CD4-positive, alpha-beta T cell treated with Interleukin-17A for 1 hour (primary cell): ENCODE data around the gene IL11.
"Not testable (repeated sequence)": the region's sequence is repeated elsewhere in the genome, so short reads cannot be mapped to it uniquely, and the experiment has no call there.

Experiments used
- DNase-seq: peaks from one replicate; pipeline ENCODE4 v3.0.0-alpha.2; 2020

The IL11 gene

DNA sequence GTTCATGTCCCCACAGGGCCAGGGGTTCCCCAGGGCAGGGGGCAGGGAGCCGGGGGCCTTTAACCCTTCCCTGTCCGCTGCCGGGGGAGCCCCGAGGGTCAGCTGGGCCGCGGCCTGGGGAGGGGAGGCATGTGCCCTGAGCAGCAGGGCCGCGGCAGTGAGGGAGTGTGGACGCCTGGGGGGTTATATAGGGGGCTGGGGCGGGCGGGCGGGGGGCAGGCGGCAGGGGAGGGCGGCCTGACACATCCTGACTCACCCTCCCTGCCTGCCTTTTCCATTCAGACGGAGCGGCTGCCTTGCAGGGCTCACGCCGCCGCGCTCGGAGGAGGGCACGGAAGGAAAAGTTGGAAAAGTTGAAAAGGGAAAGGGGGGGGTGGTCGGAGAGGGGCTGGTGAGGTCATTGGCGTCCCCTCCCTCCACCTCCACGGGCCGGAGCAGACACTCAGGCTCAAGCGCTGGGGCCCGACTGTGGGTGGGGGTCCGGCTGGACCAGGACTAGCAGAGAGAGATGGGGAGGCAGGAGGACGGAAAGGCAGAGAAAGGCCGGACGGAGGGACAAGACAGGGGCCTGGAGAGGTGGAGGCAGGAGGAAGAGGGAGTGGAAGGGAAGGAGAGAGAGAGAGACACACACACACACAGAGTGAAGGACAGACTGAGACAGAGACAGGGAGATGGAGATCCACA is at the start of gene IL11:
Gene IL11, minus strand, starts transcription at position 159 of the 684 bp plus-strand sequence. Its CDS starts 153 bp downstream, at position 6.
- DNase-seq: no peak

DNA sequence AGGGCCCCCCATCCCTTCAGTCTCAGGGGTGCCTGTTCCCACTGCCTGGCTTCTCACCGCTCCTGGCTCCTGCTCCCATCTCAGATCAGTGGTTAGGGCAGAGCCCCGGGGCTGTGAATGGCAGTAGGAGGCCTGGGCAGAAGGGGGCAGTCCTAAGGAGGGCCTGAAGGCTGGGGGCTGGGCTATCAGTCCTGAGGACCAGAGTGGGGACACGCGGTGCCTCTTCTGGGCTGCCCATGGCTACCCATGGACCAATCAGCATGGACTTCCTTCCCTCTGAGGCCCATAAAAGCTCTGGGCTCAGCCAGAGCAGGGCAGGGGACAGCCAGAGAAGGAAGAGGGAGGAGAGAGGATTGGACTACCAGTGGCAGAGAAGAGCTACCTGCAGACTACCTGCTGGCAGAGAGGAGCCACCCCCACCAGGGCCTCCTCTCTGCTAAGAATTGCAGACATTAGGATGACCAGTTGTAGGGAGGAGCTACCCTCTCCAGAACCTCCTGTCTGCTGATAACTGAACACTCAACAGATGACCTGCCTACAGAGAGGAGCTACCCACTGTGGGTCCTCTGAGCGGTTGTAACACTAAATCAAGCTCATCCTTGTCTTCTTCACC is 49.5 kb upstream of the IL11 start:
- DNase-seq: no peak

DNA sequence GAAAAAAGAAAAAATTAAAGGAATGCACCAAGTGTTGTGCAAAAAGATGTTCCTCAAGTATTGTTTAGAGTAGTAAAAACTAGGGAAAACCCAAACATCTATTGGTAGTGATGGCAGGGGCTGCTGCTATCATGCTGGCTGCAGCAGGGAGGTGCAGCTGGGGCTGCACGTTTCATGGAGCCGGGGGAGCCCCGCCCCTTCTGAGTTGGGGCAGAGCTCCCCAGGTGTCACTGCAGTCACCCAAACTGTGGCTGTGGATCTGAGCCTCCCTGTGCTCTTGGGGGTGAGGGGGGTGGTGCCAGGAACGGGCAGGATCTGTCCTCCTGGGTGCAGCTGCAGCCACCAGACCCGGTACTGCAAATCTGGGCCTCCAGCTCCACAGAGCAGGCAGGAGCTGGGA is 48.8 kb upstream of the IL11 start:
- no peak for DNase-seq

DNA sequence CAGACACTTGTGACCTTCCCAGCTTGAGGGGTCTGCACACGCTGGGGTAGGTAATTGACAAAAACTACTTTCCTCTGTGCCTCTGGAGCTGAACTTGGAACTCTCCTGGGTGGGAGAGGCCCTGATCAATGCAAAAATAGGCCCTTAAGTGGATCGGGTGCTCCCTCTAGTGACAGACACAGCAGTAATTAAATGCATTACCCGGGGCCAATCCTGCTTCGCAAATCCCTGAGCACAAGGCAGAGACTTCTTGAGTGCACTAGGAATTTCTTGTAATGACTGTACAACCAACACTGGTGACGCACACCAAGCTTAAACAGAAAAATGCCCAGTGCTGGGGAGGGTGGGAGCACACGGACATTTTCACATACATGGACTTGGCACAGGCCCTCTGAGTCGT is 47.9 kb upstream of the IL11 start:
- peak; percentile 73 for DNase-seq

DNA sequence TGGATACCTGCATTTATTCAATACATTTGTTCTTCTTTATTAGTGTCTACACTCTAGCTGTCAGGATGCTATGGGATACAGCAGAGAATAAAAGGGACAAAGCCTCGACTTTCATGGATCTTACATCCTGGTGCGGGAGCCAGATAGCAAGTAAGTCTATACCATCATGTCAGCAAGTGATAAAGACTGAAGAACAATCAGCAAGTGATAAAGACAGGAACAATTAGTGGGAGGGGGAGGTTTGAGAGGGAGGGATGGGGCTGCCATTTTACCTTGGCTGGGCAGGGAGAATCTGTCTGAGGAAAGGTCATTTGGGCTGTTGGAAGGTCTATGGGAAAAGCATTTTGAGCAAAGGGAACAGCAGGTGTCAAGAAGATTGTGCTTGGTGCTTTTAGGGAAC is 39.9 kb upstream of the IL11 start:
- DNase-seq: no peak

DNA sequence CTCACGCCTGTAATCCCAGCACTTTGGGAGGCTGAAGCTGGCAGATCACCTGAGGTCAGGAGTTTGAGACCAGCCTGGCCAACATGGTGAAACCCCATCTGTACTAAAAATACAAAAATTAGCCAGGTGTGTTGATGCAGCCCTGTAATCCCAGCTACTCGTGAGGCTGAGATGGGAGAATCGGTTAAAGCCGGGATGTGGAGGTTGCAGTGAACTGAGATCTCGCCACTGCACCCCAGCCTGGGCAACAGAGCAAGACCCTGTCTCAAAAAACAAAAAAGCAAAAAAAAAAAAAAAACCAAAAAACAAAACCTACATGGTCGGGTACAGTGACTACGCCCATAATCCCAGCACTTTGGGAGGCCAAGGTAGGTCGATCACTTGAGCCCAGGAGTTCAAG is 38.9 kb upstream of the IL11 start:
- DNase-seq: not testable (repeated sequence)

DNA sequence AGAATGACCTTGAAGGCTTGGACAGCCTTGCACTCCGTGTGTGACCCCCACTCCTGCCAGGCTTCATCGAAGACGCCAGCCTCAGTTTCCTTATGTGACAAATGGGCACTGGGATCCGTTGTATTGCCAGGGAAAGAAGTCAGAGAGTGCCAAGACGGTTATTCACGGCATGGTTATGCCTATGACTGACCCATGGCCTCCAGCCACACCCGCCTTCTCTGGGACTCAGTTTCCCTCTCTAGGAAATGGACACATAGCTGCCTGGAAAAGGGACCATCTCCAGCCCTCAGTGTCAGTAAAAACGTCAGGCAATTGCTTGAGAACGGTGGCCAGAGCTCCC is 38.2 kb upstream of the IL11 start:
- no peak for DNase-seq

DNA sequence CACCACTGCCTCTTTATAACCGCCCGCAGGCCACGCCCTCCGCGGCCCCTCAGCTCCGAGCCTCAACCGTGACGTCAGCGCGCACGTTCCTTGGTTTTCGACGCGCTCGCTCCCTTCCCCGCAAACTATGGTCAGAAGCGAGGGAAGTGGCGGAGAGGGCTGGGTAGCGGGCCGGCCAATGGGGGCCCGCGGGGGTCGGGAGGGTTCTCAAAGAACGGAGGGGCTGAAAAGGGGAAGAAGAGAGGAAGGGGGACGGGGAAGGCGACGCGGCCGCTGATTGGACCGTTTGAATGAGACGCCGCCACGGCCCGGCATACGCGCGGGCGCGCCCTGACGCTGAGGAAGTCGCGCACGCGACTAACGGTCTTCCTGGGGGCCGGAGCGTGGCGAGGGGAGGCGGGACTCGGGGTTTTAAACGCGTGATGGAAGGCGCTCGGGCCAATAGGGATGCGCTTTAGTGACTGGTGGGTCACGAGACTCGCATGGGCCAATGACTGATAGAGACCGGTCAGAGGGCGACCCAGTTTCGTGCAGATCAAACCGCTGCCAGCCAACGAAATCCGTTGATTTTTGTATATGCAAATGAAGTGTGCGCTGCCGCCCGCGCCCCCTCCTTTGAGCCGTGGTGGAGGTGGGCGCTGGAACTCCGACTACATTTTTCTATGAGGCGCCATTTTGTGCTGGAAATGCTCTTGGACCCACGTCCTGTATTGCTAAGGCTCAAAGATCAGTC is 37.7 kb upstream of the IL11 start:
- DNase-seq: peak; percentile 99

DNA sequence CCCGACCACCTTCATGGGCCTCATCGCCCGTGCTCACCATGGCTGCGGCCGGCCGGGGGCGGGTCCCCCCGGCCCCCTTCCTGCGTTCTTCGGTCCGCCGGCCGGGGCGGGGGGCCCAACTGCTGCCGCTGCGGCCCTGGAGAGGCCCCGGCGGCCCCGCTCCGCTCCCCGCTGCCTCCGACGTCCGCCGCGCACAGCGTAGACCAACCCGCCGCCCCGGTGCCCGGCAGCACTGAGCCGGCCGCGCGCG is 37.2 kb upstream of the IL11 start, which contains the start of gene UBE2S:
Gene UBE2S, minus strand, starts transcription at position 239 of the 250 bp plus-strand sequence. Its CDS starts 199 bp downstream, at position 40.
- DNase-seq: not testable (repeated sequence)

DNA sequence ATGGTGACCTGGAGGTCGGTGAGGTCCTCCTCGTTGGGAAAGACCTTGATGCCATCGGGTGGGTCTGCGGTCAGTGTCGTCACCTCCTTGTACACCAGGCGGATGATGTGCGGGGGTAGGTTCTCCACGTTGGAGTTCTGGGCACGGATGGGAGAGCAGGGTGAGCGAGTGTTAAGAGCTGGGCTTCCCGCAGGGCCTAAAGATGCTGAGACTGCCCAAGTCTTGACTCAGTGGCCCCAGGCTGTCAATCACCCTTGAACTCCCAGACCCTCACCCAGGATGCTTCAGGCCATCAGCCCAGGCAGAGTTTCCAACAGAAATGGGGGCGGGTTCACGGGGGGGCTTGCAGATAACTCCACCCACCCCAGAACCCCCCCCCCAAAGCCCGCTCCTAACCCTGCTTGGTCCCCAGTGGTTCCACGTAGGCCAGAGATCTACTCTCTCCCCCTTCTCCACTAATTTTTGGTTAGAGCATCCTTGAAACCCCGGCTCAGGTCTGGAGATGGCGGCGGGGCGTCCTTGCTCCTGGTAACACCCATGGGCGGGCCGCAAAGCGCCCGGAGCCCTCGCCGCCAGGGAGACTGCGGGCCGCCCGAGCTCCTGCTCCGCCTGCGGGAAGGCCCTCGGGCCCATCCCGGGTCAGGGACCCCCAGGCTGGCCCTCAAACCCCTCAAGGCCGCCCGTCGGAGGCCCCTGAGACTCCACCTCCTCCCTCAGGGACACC is 36.7 kb upstream of the IL11 start:
- DNase-seq: peak; percentile 25

DNA sequence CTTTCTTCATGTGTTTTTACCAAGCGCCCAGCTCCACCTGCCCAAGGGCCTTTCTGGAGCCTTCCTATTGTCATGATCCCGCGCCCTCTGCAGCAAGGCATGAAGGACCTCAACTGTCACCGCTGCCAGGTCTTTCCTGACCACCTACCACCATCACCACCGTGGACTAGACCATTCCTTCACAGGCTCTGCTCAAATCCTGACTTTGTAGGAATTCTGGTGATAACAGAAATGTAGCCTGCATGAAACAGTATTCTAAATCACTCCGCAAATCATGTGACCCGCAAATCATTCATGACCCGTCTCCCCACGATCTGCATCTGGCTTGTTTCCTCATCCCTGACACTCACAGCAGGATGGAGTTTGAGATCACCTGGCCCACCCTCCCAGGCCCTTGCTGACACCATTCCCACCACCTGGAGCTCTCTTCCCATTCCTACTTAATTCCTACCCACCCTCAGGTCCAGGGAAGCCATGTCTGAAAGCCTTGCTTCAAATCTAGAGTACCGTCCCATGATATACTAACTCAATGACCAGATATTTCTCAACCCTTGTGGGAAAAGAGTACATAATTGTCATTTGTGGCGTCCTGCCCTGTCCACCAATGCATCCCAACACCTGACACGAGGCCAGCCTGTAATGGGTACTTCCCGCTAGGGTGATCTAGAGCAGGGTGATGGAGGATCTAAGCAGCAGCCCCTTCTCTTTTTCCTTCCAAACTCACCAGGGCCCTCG is 36.0 kb upstream of the IL11 start:
- no peak for DNase-seq

DNA sequence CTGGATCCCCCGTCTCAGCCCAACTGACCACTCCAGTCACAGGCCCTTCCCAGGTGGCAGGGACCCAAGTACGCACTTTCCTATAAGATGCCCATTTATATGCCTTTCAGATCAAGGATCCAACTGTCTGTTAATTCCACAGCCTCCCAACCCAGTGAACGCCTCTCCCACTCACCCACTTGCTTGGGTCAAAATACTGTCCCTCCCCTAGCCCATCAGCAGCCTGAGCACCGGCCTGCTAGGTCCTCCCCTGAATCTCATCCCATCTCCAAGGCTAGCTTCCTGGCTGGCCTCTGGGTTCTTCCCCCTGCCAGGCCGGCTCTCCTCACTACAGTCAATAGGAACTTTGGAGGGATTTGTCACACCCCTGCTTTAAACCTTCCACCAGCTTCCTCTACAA is 35.4 kb upstream of the IL11 start:
- DNase-seq: no peak

DNA sequence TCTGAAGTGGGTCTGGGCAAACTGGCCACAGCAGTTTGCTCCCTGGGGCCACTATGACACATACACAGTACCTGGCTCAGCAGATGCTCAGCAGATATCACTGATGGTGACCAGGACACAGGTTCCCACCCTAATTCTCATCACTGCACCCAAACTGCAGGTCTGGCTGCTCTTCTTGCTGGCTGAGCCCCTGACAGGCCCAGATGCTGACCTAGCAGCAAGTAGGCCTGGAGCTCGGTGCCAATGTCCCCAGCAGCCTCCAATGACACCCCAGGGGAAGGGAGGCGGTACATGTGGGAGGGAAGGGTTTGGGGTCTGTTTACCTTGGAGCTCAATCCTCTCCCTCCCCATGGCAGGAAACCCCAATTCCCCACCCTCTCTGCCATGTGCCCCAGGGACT is 32.2 kb upstream of the IL11 start:
- DNase-seq: no peak

DNA sequence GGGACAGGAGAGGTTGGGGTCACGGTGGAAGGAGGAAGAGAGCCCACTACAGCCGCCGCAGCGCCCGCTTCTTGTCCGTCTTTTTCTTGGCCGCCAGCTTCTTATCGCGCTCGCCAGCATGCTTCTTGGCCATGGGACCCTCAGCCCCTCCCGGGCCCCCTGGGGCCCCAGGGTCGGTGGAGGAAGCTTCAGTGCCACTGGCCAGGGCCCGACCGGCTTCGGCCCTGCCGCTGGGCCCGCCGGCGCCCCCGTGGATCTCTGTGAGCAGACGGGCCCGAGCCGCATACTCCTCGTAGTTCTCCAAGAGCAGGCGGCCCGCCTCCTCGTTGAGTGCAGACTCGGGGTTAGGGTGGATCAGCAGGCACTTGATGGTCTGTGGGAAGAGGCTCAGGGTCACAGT is 31.1 kb upstream of the IL11 start:
- not testable (repeated sequence) for DNase-seq

DNA sequence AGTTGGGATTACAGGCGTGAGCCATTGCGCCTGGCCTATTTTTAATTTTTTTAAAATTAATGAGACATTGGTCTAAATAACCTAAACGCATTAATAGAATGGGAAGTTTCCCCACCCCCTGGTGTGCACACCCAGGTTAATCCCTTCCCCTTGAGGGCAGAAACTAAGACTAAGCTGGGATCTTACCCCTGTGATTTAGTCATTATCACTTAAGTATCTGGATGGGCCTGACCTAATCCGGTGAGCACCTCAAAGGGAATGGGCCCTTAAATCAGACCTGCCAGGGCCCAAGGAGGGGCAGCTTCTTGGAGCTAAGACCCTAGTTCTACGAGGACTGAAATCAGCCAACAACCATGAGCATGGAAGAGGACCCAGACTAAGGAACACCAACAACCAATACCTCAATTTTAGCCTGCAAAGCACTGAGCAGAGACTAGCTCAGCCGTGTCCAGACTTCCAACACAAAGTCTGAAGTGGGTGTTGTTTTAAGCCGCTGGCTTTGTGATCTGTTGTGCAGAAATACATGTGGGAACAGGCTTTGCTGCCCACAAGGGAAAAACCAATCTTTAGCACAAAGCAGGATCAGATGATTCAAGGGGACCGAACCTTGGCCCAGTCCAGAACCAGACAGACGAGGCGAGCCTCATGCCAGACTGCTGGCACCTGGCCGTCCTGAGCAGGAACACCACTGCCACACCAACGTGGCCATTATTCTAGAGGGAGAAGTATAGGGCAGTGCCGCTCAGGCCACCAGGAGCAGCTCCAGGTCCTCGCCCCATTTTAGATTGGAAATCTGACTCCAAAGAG is 30.2 kb upstream of the IL11 start:
- no peak for DNase-seq

DNA sequence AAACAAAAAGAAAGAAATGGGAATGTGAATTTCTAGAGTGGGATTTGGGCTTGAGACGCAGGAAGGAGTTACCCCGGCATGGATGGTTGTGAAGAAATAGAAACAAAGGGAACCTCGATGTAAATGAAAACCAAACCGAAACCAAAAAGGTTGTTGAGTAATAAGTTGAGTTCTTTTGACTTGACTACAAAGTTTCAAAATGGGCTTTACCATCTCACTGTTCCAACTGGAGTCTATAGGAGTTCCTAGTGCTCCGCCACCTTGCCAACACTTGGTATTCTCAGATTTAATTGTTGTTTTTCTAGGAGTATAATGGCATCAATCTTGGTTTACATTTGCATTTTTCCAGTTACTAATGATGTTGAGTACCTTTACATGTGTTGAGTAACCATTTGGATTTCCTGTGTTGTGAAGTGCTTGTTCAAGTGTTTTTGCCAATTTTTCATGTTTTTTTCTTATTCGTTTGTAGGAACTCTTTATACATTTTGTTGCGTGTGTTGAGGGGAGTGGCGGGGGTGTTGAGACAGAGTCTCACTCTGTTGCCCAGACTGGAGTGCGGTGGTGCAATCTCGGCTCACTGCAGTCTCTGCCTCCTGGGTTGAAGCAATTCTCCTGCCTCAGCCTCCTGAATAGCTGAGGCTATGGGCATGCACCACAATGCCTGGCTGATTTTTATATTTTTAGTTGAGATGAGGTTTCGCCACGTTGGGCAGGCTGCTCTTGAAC is 28.1 kb upstream of the IL11 start:
- DNase-seq: no peak

DNA sequence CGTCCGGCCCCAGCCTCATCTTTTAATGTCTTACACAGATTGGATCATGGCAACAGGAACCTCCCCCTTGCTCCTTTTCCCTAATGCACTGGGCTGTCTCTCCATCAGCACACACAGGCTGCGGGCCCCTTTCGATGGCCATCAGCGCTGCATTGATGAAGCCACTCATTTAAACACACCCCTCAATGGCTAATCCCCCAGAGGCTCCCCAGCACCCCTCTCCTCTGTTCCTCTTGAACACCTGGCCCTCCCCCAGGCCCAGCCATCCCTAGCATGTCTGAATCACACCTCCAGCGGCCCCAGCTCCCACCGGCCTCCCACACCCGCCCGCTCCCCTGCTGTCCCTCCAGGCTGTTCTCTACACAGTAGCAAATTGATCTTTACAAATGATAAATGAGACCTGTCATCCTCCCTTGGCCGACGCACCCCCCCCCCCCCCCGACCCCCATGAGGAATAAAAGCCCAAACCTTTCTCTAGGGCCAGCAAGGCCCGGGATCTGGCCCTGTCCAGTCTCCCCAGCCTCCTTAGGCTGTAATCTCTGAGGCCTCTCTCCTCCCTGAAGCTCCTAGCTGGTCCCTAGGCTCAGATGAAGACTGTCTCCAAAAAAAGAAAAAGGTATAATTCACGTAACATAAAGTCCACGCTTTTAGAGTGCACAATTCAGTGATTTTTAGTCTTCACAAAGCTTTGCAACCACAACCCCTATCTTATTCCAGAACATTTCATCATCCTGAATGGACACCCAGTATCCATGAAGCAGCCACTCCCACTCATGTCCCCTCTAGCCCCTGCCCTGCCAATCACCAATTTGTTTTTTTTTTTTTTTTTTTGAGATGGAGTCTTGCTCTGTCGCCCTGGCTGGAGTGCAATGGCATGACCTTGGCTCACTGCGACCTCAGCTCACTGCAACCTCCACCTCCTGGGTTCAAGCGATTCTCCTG is 22.8 kb upstream of the IL11 start:
- no peak for DNase-seq

DNA sequence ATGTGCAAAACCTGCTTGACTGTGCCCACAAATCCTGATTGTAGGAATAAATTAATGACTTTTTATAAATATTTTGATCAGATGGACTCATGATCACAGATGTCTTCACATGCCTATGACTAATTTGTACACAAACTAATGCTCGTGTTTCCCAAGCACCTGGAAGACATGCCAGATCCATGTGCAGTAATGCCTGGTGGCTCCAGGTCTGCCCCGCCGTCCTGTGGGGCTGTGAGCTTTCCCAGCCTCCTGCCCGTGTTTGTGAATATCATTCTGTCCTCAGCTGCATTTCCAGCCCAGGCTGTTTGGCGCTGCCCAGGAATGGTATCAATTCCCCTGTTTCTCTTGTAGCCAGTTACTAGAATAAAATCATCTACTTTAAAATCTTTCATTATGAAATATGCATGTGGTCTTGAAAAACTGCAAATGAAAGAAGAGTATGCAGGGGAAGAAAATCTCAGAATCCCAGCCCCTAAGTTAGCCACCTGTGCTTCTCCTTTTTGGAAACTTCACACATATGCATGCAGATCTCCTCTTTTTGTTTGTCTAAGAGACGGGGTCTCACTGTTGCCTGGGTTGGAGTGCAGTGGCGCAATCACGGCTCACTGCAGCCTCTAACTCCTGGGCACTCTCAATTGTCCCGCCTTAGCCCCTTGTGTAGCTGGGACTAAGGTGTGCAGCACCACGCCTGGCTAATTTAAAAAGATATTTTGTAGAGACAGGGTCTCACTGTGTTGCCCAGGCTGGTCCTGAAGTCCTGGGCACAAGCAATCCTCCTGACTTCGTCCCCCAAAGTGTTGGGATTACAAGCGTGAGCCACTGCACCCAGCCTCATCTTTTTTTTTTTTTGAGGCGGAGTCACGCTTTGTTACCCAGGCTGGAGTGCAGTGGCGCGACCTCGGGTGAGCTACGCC is 21.7 kb upstream of the IL11 start:
- no peak for DNase-seq

DNA sequence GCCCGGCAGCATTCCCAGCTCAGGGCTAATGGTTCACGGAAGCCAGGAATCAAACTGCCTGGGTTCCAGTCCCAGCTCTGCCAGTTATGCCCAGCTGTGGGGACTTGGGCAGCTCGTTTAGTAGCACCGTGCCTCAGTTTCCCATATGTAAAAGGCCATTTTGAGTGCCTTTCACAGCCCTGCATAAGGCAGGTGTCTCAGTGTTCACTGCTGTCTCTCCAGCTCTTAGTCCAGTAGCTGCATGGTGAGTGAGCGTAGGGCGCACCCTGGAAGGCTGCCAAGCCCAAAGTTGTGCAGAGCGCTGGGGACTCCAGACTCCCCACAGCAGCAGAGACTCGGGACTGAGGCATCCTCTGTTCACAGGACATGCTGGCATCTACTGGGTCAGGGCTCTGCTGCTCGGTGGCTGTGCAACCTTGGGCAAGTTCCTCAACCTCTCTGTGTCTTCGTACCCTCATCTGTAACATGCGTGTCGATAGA is 21.0 kb upstream of the IL11 start:
- no peak for DNase-seq
